GM12878 (cell line): ENCODE results near the gene NINJ1. TPM values are rescaled to one million over a fixed set of nuclear protein-coding genes. Genes with fewer than 3 reads are reported as not detected.

Experiments
- ATAC-seq: fragments of 200-7000 bp; cut with Tn5 transposase; 3 replicates; pipeline ENCODE4 v1.9.1; 2020; ENCODE audit warnings: mild to moderate bottlenecking, moderate library complexity
- BruUV-seq: library from RNA; stranded (reverse); fragments of 400-500 nt; replicated peaks from 2 replicates; lab custom pipeline; 2021; lab: Mats Ljungman, UMichigan
- CTCF ChIA-PET: fragments of 300-600 bp; sonication (Branson Sonifier 250); formaldehyde crosslinking; extraction: SDS; loops from one replicate; lab custom pipeline; 2021; ENCODE audit warnings: inconsistent platforms; lab: Yijun Ruan, JAX
- POLR2A ChIA-PET: fragments of 350-600 bp; formaldehyde crosslinking; extraction: SDS; loops from one replicate; lab custom pipeline; 2021; ENCODE audit warnings: inconsistent platforms; lab: Charles Lee
- RAD21 ChIA-PET: fragments of 300-600 bp; sonication (Branson Sonifier 250); formaldehyde crosslinking; loops from one replicate; lab custom pipeline; 2023; ENCODE audit warnings: antibody characterized with exemption; ENCODE audit not compliant: unreplicated experiment; lab: Charles Lee
- SMC1A ChIA-PET: fragments of 300-600 bp; sonication (Branson Sonifier 250); formaldehyde crosslinking; loops from one replicate; lab custom pipeline; 2023; ENCODE audit not compliant: unreplicated experiment, uncharacterized antibody; lab: Charles Lee
- DNase-seq: peaks from one replicate; pipeline ENCODE4 v3.0.0-alpha.2; 2011; ENCODE audit warnings: low read depth, low spot score
- FAIRE-seq: peaks from 3 replicates; lab custom pipeline; 2011; peaks lifted over from hg19 to GRCh38; lab: Jason Lieb, UNC
- H2AFZ ChIP-seq: 2 replicates; pipeline ENCODE4 v1.6.0; 2011; ENCODE audit warnings: low read depth, low read length, control low read depth; ENCODE audit not compliant: control insufficient read depth
- H3K27ac ChIP-seq: 2 replicates; pipeline ENCODE4 v1.5.1; 2011; ENCODE audit warnings: control low read depth; ENCODE audit not compliant: control insufficient read depth, insufficient read depth
- H3K27me3 ChIP-seq, 2 experiments: replicated peaks in 1 of 2; 2 replicates each; pipeline versions ENCODE4 v1.6.0 to v1.6.1; 2011; ENCODE audit warnings: low read length in 1 of 2; ENCODE audit not compliant: control insufficient read depth in 2 of 2, insufficient read depth in 2 of 2
- H3K36me3 ChIP-seq, 2 experiments: 2 replicates each; pipeline ENCODE4 v1.5.1; 2011; ENCODE audit warnings: low read length in 1 of 2; ENCODE audit not compliant: control insufficient read depth in 2 of 2, insufficient read depth in 2 of 2
- H3K4me1 ChIP-seq: 2 replicates; pipeline ENCODE4 v1.6.1; 2011; ENCODE audit warnings: mild to moderate bottlenecking, low read length, moderate library complexity, mixed read lengths; ENCODE audit not compliant: control insufficient read depth, insufficient read depth
- H3K4me2 ChIP-seq: 2 replicates; pipeline ENCODE4 v1.6.0; 2011; ENCODE audit warnings: control low read depth; ENCODE audit not compliant: control insufficient read depth, insufficient read depth
- H3K4me3 ChIP-seq: fragments of 200-600 bp; sonication (generic); 2 replicates; pipeline ENCODE4 v1.5.1; 2016
- H3K79me2 ChIP-seq: 2 replicates; pipeline ENCODE4 v1.6.0; 2011; ENCODE audit warnings: low read length; ENCODE audit not compliant: control insufficient read depth, insufficient read depth
- H3K9ac ChIP-seq: 2 replicates; pipeline ENCODE4 v1.8.0; 2011; ENCODE audit warnings: low read length, control low read depth, mixed read lengths; ENCODE audit not compliant: control insufficient read depth, insufficient read depth
- H3K9me3 ChIP-seq: replicated peaks from 3 replicates; pipeline ENCODE4 v1.5.1; 2011; ENCODE audit warnings: mild to moderate bottlenecking, low read length; ENCODE audit not compliant: control insufficient read depth, insufficient read depth
- H4K20me1 ChIP-seq: 2 replicates; pipeline ENCODE4 v1.6.0; 2011; ENCODE audit not compliant: control insufficient read depth, insufficient read depth
- ATF7 ChIP-seq: fragments of 450-650 bp; IDR thresholded peaks from 2 replicates; pipeline ENCODE4 v1.6.1; 2016; ENCODE audit warnings: low read depth, mild to moderate bottlenecking
- RCOR1 ChIP-seq: conservative IDR thresholded peaks from 2 replicates; pipeline ENCODE4 v1.6.1; 2012; ENCODE audit warnings: low read depth, low read length, improper control_type of control experiment
- WGBS: methylation state at CpG from one replicate; pipeline ENCODE4 v1.1.6; 2016; ENCODE audit warnings: low lambda C conversion rate; ENCODE audit not compliant: insufficient replicate concordance, insufficient coverage; ENCODE audit errors: missing lambda C conversion rate; 5-methylcytosine and 5-hydroxymethylcytosine counted together
- in situ Hi-C: fragments of 300-500 bp; cut with MboI; formaldehyde crosslinking; loops from 9 replicates; pipeline ENCODE4 v1.14.3; 2018; ENCODE audit warnings: mixed read lengths
- intact Hi-C: fragments of 100-400 bp; cut with micrococcal nuclease; formaldehyde crosslinking; loops from one replicate; pipeline ENCODE4 v1.14.2; 2022; ENCODE audit not compliant: unreplicated experiment
- polyA plus RNA-seq, 11 experiments: library from polyadenylated mRNA; depleted of rRNA in 4 of 11; unstranded in 6 of 11; stranded (reverse) in 5 of 11; fragments of >200 nt; fragmentation: Nextera tagmentation in 4 of 11; fragmentation: Illumina TruSeq in 1 of 11; extraction: Ambion mirVana in 4 of 11; extraction: Trizol in 1 of 11; gene quantifications; 1 replicate in 1 of 11; 2 replicates in 10 of 11; pipeline versions ENCODE4 v1.2.1 to v1.2.3, GENCODE V29; 2011 to 2016; ENCODE audit warnings: inconsistent platforms in 2 of 11, missing spikeins in 2 of 11, low read depth in 1 of 11
- total RNA-seq, 4 experiments: library from RNA; depleted of rRNA in 3 of 4; stranded (reverse); fragments of >200 nt in 3 of 4; fragmentation: Illumina TruSeq in 1 of 4; extraction: Trizol in 1 of 4; gene quantifications; 2 replicates each; pipeline versions ENCODE4 v1.2.1 to v1.2.3, GENCODE V29; 2013 to 2021
- TF ChIP-seq, protein P1 (sequence below): IDR thresholded peaks from 2 replicates; pipeline ENCODE4 v1.6.1; 2011; ENCODE audit warnings: low read depth, low read length, improper control_type of control experiment, borderline replicate concordance

NINJ1 gene
- total and polyA plus RNA-seq, 10 of the 15 experiments (the other 5 are each of a cell fraction or from before 2014, with no cell fraction given), result 0.64 to 33.5 (median 17.1) TPM

DNA sequence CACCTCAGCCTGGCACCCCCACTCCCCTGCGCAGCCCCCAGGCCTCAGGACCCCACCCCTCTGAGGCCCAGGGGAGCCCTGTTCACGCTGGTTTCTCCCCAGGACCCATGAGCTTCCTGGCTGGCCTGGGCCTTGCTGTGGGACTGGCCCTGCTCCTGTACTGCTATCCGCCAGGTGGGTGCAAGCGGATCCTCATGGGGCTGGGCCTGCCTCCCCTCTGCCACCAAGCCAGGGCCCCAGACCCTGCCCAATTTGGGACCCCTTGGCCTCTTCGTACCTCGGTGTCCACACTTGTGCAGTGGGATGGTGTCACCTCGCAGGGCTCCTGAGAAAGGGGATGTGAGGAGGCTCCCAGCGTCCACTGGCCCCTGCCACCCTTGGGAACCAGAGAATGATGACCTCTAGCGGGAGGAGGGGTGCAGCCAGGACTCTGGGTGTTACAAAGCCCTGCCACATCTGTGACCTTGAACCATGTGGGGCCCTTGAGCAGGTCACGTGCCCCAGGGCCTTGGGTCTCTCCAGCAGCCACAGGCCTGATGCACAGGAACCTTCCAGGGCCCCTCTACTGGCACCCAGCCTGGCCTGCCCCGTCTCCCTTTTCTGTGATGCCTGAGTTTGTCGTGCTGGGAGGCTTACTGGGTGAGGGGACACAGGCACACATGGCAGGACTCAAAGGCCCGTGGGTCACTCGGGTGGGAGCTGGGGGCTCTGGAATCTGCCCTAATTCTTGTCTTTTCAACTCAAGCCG lies 21.8 kb downstream of the NINJ1 start (continued):
- TF ChIP-seq, protein P1, sequence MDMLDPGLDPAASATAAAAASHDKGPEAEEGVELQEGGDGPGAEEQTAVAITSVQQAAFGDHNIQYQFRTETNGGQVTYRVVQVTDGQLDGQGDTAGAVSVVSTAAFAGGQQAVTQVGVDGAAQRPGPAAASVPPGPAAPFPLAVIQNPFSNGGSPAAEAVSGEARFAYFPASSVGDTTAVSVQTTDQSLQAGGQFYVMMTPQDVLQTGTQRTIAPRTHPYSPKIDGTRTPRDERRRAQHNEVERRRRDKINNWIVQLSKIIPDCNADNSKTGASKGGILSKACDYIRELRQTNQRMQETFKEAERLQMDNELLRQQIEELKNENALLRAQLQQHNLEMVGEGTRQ, result no peak
- no peak for TF ChIP-seq ATF7

DNA sequence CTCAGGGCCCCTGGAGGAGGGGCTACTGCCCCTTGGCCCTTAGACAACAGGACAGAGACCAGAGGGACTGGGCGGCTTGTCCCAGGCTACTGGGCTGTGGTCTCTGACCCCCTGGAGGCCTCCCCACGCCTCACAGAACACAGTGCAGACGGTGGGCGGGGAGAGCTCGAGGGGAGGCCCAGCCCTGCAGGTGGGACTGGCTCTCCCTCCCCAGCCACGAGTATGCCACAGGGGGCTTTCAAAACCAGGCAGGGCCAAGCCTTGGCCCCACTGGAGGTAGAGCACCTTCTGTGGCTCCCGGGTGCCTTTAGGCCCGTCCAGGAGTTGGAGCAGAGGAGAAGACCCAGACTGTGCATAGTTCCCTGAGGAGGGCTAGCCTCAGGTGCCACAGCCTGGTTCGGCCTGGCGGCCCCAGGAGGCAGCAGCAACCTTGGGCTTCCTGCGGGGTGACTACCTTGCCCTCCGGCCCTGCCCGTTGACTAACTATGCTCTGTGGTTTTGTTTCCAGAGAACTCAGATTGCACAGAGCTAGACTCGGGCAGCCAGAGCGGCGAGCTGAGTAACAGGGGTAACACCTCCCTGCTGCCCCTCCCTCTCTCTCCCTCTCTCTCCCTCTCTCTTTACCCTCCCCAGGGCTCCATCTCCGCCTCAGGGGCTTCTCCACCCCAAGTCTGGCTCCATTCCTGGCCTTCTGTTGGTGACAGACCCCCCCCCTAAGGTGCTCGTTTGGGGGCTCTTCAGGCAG lies 22.5 kb downstream of the NINJ1 start:
- no TSS peak for BruUV-seq
- ATAC-seq (no peak), FAIRE-seq (no peak), DNase-seq (no peak)
- Histone ChIP-seq H2AFZ (no peak overlapping the region), H3K4me2 (no peak overlapping the region), H3K36me3 (peaks cover 0 to 8% of the 10 kb centered on the region in 2 experiments; a peak in 2 of 4 replicates), H4K20me1 (no peaks in the 10 kb centered on the region), H3K4me1 (peaks cover 12% of the 10 kb centered on the region), H3K9ac (no peak overlapping the region), H3K4me3 (no peak overlapping the region), H3K9me3 (no peaks in the 10 kb centered on the region), H3K27ac (no peak overlapping the region), H3K79me2 (no peaks in the 10 kb centered on the region), H3K27me3 (no peaks in the 10 kb centered on the region)
- intact Hi-C loops (no loop called here), in situ Hi-C loops (no loop called here)
- TF ChIP-seq RCOR1, result no peak
- ChIA-PET RAD21 (no interaction called here), SMC1A (no interaction called here), CTCF (interaction anchor here (1.5 kb wide), 1 partner anchor 191 kb away, joined by 6 read pairs; no protein-coding TSS in a partner anchor), POLR2A (interaction anchor here (1.0 kb wide), 1 partner anchor 103 kb away, joined by 3 read pairs; no protein-coding TSS in a partner anchor)
- WGBS, result 65% methylated on average over 18 of the region's 18 CpGs
